Stimulated activated memory B cell treated with anti-CD40 and anti-IgM and Interleukin-4, amounts not matched to agents 10 μg/mL and 1 μg/mL and 100 μg/mL, for 72 hours (primary cell): ENCODE measurements around the gene EZH1.
"Not testable (repeated sequence)": the region's sequence is repeated elsewhere in the genome, so short reads cannot be mapped to it uniquely, and the experiment has no call there.

ENCODE experiments used
- ATAC-seq: fragments of 150-1000 bp; cut with Tn5 transposase; 2 replicates; pipeline ENCODE4 v1.10.0; 2021
- H3K27ac Mint-ChIP-seq: one replicate; pipeline ENCODE4 v1.8.0; 2022; ENCODE audit warnings: mild to moderate bottlenecking, mixed read lengths
- H3K27me3 Mint-ChIP-seq: one replicate; pipeline ENCODE4 v1.8.0; 2022; ENCODE audit warnings: mixed read lengths
- H3K36me3 Mint-ChIP-seq: one replicate; pipeline ENCODE4 v1.8.0; 2022; ENCODE audit warnings: mixed read lengths
- H3K4me1 Mint-ChIP-seq: one replicate; pipeline ENCODE4 v1.8.0; 2022; ENCODE audit warnings: mixed read lengths
- H3K4me3 Mint-ChIP-seq: one replicate; pipeline ENCODE4 v1.8.0; 2022; ENCODE audit warnings: mild to moderate bottlenecking, moderate library complexity, mixed read lengths
- H3K9me3 Mint-ChIP-seq: one replicate; pipeline ENCODE4 v1.8.0; 2022; ENCODE audit warnings: mixed read lengths

Gene EZH1

DNA sequence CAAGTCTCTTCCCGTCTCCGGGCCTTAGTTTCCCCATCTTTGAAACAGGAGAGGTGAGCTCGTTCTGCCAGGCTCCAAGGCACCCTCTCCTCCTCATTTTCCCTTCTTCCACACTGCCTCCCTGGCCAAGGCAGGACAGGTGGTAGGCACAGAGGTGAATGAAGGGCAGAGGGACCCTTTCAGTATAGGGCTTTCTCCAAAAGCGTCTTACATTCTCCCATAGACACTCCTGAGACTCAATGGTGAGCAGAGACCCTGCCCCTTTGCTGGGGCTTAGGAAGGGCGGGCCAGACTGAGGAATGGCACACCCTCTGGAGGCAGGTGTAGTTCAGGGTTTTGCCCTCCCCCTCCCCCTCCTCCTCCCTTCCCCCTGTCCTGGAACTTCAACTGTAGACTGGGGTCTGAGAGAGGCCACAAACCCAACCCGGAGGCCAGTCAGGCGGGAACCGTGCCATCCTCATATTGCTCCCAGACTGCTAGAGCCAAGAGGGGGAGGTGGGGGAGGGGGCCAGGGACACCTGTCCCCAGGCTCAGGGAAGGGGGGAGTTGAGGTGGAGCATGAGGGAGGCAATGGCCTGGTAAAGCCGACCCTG, 70.0 kb downstream of the EZH1 start:
- Mint-ChIP-seq H3K27me3 (peaks cover 46% of the 10 kb centered on the region), H3K4me1 (peaks cover 59% of the 10 kb centered on the region), H3K27ac (no peak overlapping the region)

DNA sequence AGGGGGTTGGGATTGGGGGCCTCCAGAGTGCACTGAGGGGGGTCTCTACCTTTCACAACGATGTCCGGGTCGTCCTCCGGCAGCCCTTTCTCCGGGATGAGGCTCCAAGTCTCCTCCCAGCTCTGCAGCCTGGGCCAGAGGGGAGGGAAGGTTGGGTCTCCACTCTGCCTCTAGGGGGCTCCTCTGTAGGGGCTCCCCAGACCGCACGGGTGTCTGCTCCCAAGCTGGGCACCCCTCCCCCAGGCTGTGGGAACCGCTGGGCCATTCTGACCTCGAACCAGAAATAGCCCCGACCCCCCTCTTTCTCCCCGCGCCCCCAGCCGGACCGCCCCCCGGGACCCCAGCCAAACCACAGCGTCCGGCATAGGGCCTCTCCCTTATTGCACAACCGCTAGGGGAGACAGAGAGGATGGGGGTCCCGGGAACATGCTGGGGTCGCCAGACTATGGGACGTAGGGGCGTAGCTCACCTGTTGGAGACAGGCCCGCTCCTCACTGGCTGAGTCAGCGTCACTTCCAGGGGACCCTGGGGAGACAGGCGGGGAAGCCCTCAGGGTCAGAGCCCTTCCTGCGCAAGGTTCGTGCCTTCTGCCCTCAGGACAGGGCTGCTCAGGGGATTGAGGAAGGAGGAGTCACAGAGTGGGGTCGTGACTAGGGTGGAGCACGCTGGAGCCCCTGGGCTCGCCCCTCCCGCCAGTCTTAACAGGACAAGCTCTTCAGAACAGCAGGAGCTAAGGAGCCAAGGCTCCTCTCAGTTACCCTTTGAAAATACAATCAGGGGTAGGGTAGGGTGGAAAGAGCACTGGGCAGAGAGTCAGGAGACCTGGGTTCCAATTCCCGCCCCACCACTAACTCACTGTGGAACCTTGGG, 70.7 kb downstream of the EZH1 start:
- Mint-ChIP-seq H3K27me3 (peaks cover 46% of the 10 kb centered on the region), H3K9me3 (no peaks in the 10 kb centered on the region), H3K4me1 (peaks cover 60% of the 10 kb centered on the region), H3K36me3 (no peaks in the 10 kb centered on the region), H3K4me3 (peak overlapping the region; percentile 30), H3K27ac (no peak overlapping the region)
- no peak for ATAC-seq

More for the DNA sequence above, 70.0 kb downstream of the EZH1 start:
- ATAC-seq: no peak
- Mint-ChIP-seq H3K36me3 (no peaks in the 10 kb centered on the region), H3K9me3 (no peaks in the 10 kb centered on the region), H3K4me3 (peak overlapping the region; percentile 24)

DNA sequence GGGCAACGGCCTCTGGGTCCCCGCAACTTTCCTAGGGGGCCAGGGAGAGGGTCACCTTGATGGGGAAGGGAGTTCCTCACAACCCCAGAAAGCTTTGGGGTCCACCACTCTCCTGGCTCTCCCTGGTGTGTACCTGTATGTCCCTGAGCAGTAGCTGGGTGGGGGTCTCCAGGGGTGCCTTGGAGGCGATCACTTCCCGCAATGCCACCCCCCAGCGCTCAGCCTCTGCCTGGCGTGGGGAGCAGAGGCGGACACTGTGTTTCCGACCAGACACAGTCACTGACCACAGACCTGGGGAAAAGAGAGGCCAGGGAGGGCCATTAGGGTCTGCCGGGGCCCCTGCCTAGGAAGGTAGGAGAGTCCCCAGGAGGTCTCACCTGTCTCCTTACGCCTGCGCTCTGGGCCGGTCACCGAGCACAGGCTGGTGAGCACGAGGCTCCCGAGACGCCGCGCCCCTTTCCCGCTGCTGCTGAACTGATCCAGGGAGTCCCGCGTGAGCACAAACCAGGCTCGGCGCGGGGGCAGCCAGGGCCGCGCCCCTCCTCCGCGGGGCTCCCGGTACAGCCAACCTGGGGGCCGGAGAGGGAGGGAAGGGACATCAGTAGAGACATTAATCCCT, 71.5 kb downstream of the EZH1 start:
- H3K9me3 Mint-ChIP-seq: no peaks in the 10 kb centered on the region
- H3K4me1 Mint-ChIP-seq: peaks cover 57% of the 10 kb centered on the region
- peaks cover 46% of the 10 kb centered on the region for H3K27me3 Mint-ChIP-seq
- H3K36me3 Mint-ChIP-seq: no peaks in the 10 kb centered on the region
- no peak for ATAC-seq
- H3K27ac Mint-ChIP-seq: no peak overlapping the region
- no peak overlapping the region for H3K4me3 Mint-ChIP-seq

DNA sequence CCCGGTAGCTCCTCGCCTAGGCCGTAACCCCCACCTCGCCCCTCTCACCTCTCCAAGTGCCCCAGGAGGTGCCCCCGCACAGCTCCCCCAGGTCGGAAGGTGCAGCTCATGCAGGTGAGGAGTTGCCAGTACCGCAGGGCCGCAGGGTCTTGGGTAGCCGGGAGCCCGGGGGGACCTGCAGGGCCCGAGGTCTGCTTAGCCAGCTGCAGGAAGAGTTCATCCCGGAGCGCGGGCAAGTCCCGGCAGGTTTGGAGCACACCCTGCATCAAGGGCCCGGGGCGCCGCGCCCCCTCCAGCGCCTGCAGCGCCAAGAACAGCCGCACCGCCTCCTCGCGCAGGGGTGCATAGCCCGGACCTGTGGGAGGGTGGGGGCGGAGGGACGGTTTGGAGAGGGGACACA, 72.8 kb downstream of the EZH1 start:
- Mint-ChIP-seq H3K9me3 (no peaks in the 10 kb centered on the region), H3K4me3 (no peak overlapping the region), H3K36me3 (peaks cover under 1% of the 10 kb centered on the region), H3K27me3 (peaks cover 43% of the 10 kb centered on the region), H3K4me1 (peaks cover 46% of the 10 kb centered on the region), H3K27ac (no peak overlapping the region)
- ATAC-seq: no peak

DNA sequence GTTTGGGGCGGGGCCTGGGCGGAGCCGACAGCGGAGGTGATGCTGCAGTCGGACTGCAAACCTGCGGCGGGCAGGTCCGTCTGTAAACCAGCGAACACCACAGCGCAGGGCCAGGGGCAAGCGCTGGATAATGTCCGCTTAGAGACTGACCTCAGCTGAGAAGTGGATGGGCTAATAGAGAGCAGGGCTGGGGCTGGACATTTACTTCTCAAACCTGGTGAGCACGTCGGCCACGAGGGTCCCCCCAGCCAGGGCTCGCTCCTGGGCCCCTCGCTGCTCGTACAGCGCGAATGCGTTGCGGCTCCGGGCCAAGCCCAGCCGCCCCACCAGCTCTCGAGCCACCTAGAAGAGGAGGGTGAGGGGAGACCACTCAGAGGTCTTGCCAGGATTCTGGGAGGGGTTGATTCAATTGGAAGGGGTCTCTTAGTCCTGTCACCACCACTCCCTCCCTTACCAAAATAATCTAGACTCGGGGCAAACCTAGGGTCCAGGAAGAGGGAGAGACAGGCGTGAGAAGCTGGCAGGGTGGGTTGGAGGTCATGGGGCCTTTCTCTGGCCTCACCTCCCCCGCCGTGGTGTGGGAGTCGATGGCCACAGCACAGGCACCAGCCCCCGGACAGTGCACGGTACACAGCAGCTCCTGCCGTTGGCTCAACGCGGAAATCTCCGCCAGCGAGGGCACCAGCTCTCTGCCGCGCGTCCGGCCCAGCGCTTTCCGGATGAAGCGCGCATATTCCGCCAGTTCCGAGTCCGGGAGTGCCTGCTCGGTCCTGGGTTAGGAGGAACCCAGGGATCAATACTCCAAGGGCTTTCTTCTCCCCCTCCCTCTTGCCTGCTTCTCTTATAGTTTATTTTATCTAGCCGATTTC, 73.8 kb downstream of the EZH1 start:
- H3K27ac Mint-ChIP-seq: peak overlapping the region; percentile 37
- H3K36me3 Mint-ChIP-seq: peaks cover 11% of the 10 kb centered on the region
- no peak for ATAC-seq
- H3K27me3 Mint-ChIP-seq: peaks cover 32% of the 10 kb centered on the region
- H3K4me1 Mint-ChIP-seq: peaks cover 40% of the 10 kb centered on the region
- peak overlapping the region; percentile 78 for H3K4me3 Mint-ChIP-seq
- H3K9me3 Mint-ChIP-seq: no peaks in the 10 kb centered on the region

DNA sequence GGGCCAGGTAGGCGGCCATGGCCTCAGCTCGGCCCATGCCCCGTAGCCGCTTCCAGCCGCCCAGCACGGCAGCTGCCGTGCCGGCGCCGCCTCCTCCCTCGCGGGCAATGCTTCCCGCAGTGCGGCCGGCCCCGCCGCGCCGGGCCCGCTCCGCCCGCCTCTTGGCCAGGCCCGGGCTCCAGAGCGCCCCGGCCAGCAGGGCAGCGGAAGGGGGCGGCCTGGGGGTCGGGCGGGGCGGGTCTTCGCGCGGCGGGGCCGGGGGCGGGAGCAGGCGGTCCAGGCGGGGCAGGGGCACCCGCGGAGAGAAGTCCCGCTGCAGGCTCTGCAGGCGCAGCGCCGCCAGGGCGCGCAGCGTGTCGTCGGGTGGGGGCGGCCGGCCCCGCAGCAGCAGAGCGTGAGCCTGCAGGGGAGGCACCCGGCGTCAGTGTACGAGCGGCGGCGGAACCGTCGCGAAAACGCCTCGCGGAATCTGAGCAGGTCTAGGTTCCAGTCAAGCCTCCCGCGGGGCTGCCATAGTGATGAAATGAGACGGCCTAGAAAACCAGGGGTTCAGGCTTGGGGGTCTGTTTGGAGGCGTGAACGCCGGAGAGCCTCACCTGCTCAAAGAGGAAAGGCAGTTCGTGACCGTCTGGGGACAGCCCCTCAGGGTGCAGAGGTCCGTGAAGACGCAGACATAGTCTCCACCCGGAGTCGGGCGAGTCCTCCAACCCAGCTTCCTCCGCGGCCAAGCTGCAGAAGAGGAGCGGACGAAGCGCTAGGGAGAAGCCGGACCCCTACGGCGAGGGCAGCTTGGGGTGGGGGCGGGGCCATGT, 74.7 kb downstream of the EZH1 start:
- peaks cover 28% of the 10 kb centered on the region for H3K27me3 Mint-ChIP-seq
- peaks cover 19% of the 10 kb centered on the region for H3K36me3 Mint-ChIP-seq
- H3K4me1 Mint-ChIP-seq: peaks cover 39% of the 10 kb centered on the region
- H3K27ac Mint-ChIP-seq: peak overlapping the region; percentile 37
- no peaks in the 10 kb centered on the region for H3K9me3 Mint-ChIP-seq
- H3K4me3 Mint-ChIP-seq: peak overlapping the region; percentile 78
- peak; percentile 77 for ATAC-seq

DNA sequence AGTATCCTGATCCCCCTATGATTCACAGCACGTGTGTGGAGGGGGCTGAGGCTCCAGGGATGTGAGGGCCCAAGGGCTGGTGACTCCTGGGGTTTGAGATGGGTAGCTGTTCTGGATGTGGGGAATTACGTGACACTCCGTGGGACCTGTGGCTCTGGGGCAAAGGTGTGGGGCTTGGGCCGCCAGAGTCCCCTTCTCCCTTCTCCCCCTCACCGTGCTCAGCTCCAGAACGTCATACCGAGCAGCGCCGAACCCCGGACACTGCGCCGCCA, 75.2 kb downstream of the EZH1 start:
- Mint-ChIP-seq H3K4me3 (peak overlapping the region; percentile 21), H3K4me1 (peaks cover 34% of the 10 kb centered on the region), H3K9me3 (no peaks in the 10 kb centered on the region), H3K36me3 (peaks cover 20% of the 10 kb centered on the region), H3K27ac (no peak overlapping the region), H3K27me3 (peaks cover 23% of the 10 kb centered on the region)
- ATAC-seq: no peak

DNA sequence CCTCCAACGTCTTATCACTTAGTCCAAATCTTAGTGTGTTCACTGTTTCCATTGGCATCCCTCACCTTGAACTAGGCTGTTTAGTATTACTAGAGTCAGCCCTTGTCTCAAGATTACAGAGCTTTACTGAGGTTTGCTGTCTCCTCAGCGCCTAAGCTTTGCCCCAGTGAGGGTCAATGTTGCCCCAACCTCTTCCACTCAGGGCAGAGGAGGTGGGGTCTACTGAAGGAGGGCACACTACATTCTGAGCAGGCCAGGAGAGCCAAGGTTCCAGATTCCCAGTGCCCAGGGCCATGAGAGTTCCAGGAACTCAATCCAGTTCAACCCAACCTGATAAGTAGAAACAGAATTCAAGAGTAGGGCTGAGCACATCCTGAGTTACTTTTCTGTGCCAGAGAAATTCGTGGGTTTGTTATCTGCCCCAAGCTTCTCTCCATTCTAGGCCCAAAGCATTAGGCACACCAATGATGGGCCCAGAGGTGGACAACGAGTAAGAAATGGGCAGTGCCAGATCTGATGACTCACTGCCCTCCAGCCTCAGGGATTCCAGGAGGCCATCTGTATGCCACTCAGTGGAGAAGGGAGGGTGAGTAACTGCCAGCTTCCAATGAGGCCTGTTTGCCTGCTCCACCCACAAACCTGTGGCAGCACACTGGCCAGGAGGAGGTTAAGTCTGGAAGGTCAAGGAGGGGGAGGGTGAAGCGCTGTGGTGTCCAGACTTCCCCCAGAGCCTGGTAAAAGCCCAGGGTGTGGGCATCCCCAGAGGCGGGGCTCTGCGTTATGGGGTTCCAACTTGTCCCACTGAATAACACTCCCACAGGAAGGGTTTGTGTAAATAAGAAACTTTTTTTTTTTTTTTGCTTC, 77.5 kb downstream of the EZH1 start:
- no peak for ATAC-seq
- peaks cover 20% of the 10 kb centered on the region for H3K36me3 Mint-ChIP-seq
- no peak overlapping the region for H3K27ac Mint-ChIP-seq
- H3K4me3 Mint-ChIP-seq: no peak overlapping the region
- H3K27me3 Mint-ChIP-seq: peaks cover 14% of the 10 kb centered on the region
- H3K4me1 Mint-ChIP-seq: peaks cover 25% of the 10 kb centered on the region
- H3K9me3 Mint-ChIP-seq: no peaks in the 10 kb centered on the region

DNA sequence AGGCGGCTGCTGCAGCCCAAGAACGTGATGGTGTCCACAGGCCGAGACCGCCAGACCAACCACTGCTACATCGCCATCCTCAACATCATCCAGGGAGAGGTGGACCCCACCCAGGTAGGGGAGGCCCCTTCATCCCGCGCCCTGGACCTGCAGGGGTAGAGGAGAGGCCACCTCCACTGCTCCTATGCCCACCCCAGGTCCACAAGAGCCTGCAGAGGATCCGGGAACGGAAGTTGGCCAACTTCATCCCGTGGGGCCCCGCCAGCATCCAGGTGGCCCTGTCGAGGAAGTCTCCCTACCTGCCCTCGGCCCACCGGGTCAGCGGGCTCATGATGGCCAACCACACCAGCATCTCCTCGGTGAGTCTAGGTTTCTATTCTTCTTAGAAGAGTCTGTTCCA, 78.7 kb downstream of the EZH1 start:
- not testable (repeated sequence) for H3K9me3 Mint-ChIP-seq, H3K4me3 Mint-ChIP-seq, ATAC-seq, H3K27me3 Mint-ChIP-seq, H3K27ac Mint-ChIP-seq
- peaks cover 17% of the 10 kb centered on the region for H3K4me1 Mint-ChIP-seq
- peaks cover 20% of the 10 kb centered on the region for H3K36me3 Mint-ChIP-seq

DNA sequence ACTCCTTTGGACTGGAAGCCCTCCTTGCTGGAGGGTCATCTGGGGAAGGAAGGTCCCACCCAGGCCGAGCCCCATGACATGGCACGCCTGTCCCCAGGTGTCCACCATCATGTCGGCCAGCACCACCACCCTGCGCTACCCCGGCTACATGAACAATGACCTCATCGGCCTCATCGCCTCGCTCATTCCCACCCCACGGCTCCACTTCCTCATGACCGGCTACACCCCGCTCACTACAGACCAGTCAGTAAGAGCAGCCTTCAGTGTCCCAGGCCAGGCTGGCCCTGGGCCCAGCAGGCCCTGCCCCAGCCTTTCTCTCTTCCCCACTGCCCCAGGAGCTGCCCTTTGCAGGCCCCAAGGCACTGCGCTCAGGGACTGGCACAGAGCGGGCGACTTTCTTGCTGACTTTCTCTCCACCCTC, 79.2 kb downstream of the EZH1 start:
- peaks cover 12% of the 10 kb centered on the region for H3K4me1 Mint-ChIP-seq
- H3K9me3 Mint-ChIP-seq: no peaks in the 10 kb centered on the region
- no peak overlapping the region for H3K27ac Mint-ChIP-seq
- no peak overlapping the region for H3K4me3 Mint-ChIP-seq
- peaks cover 20% of the 10 kb centered on the region for H3K36me3 Mint-ChIP-seq
- no peak for ATAC-seq
- H3K27me3 Mint-ChIP-seq: no peaks in the 10 kb centered on the region

DNA sequence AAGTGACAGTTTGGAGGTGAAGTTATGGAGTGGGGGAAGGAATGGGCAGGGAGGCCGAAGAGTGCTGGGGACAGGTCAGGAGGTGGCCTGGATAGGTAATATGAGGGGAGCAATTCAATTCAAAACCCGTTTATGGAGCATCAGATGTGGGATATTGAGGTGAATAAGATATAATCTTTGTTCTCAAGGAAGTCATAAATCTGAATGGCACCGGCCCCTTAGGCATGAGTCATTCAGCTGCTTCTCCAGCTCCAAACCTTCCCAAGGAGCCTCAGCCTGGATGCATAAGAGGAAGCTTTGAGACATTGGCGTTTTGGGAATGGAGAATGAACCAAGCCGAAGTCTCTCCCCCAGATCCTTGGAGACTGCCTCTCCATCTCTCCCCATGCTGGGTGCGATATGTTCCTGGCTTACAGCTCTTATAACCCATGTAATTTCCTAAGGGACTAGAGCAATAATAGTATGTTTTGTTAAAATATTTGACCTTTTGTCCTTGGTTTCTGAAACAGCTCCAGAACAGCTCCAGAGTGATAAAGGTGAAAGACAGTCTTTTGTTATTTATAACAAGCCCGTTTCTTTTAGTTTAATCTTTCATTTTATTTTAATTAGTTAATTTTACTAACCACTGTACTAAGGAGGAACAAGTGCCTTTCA, 84.0 kb downstream of the EZH1 start:
- H3K9me3 Mint-ChIP-seq: peaks cover 2% of the 10 kb centered on the region
- peaks cover 1% of the 10 kb centered on the region for H3K27me3 Mint-ChIP-seq
- peaks cover 28% of the 10 kb centered on the region for H3K4me1 Mint-ChIP-seq
- no peak overlapping the region for H3K4me3 Mint-ChIP-seq
- H3K27ac Mint-ChIP-seq: no peak overlapping the region
- no peak for ATAC-seq
- peaks cover 8% of the 10 kb centered on the region for H3K36me3 Mint-ChIP-seq

DNA sequence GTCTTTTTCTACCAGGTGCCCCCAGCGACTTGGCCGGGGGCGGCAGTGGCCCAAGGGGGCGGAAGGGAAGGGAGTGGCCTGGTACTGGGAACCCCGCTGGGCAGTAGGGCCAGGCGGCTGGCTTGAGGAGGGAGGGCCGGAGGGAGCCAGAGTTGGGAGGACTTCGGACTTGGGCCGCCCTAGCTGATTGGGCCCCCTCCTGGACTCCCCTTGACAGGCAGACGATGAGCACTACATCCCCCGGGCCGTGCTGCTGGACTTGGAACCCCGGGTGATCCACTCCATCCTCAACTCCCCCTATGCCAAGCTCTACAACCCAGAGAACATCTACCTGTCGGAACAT, 84.9 kb downstream of the EZH1 start:
- Mint-ChIP-seq H3K4me3 (peak overlapping the region; percentile 91), H3K4me1 (peaks cover 35% of the 10 kb centered on the region), H3K27me3 (peaks cover 10% of the 10 kb centered on the region), H3K27ac (peak overlapping the region; percentile 84)
- not testable (repeated sequence) for ATAC-seq, H3K9me3 Mint-ChIP-seq, H3K36me3 Mint-ChIP-seq

DNA sequence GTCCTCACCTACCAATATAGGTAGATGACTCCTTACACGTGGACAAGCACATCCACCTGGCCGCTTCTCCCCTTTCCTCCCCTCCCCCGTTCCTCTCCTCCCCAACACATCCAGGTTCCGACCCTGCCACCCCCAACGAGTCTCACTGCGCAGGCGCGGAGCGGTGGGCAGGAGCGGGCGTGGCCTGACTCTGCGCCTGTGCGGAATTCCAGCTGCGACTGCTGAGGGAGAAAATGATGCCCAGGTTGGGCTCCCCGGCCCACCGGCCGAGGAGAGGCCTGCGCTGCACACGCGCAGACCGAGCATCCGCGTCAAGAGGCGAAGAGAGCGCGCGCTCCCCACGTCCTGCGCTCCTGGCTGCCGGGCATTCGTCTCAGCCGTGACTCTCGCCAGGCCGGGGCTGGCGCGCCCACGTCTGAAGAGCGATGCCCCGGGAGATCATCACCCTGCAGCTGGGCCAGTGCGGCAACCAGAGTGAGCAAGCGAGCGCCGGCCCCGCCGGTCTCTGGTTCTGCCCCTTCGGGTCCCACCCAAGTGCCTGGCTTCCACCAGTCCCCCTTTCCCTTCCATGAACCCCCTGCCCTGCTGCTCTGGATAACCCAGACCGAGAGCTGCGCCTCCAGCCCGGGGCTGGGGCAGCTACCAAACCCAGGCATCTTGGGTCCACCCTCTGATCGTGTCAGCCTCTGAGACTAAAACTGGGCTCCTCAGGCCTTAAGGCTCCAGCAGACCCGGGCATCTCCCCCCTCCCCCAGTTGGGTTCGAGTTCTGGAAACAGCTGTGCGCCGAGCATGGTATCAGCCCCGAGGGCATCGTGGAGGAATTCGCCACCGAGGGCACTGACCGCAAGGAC, 85.5 kb downstream of the EZH1 start, which contains the start of gene TUBG2:
Gene TUBG2 (plus strand): TSS at position 206 of the 853 bp plus-strand sequence. CDS start 220 bp downstream, at position 426.
- peaks cover 16% of the 10 kb centered on the region for H3K27me3 Mint-ChIP-seq
- peaks cover 2% of the 10 kb centered on the region for H3K9me3 Mint-ChIP-seq
- H3K36me3 Mint-ChIP-seq: no peaks in the 10 kb centered on the region
- peak; percentile 79 for ATAC-seq
- H3K27ac Mint-ChIP-seq: peak within 1 kb of the TSS; percentile 84
- H3K4me1 Mint-ChIP-seq: peaks cover 35% of the 10 kb centered on the region
- peak within 1 kb of the TSS; percentile 91 for H3K4me3 Mint-ChIP-seq
